K562 (cell line): Measurements from ENCODE around the gene OPRD1. TPM values are rescaled to one million over a fixed set of nuclear protein-coding genes. Genes with fewer than 3 reads are reported as not detected.

Experiments used
- CREBBP ChIP-seq: IDR thresholded peaks from one replicate; pipeline ENCODE4 v1.6.1; 2012; ENCODE audit warnings: low read depth, mild to moderate bottlenecking, control low read depth, inconsistent platforms, low read length
- EP300 ChIP-seq: IDR thresholded peaks from 2 replicates; pipeline ENCODE4 v1.6.1; 2012; ENCODE audit warnings: low read length, improper control_type of control experiment
- ETS1 ChIP-seq: conservative IDR thresholded peaks from 2 replicates; pipeline ENCODE4 v1.6.1; 2011; ENCODE audit warnings: low read depth, mild to moderate bottlenecking, low read length; ENCODE audit not compliant: control insufficient read depth
- FOXJ3 ChIP-seq: sonication (generic); formaldehyde crosslinking; IDR thresholded peaks from 2 replicates; pipeline ENCODE4 v1.4.0; 2020; ENCODE audit warnings: mild to moderate bottlenecking, missing genetic modification reagents
- HNRNPL ChIP-seq: fragments of 200-400 bp; formaldehyde crosslinking; IDR thresholded peaks from 2 replicates; pipeline ENCODE4 v1.6.1; 2017; ENCODE audit warnings: low read depth, mild to moderate bottlenecking, low read length
- JUNB ChIP-seq: fragments of 450-650 bp; formaldehyde crosslinking; conservative IDR thresholded peaks from 2 replicates; pipeline ENCODE4 v1.4.0; 2020; ENCODE audit warnings: mild to moderate bottlenecking
- MEF2D ChIP-seq: conservative IDR thresholded peaks from 2 replicates; pipeline ENCODE4 v1.6.1; 2016; ENCODE audit warnings: low read depth, missing genetic modification characterization, missing compliant biosample characterization
- MTA3 ChIP-seq: fragments of 450-650 bp; formaldehyde crosslinking; IDR thresholded peaks from 2 replicates; pipeline ENCODE4 v1.6.1; 2017; ENCODE audit warnings: mild to moderate bottlenecking, borderline replicate concordance
- RBBP5 ChIP-seq: fragments of 200-600 bp; sonication (generic); IDR thresholded peaks from 2 replicates; pipeline ENCODE4 v1.6.1; 2012; ENCODE audit warnings: borderline replicate concordance, mild to moderate bottlenecking, low read length, control low read depth, inconsistent platforms; ENCODE audit not compliant: insufficient read depth, poor library complexity, severe bottlenecking
- SIN3A ChIP-seq, 2 experiments: fragments of 150-350 bp in 1 of 2; IDR thresholded peaks; 2 replicates each; pipeline ENCODE4 v1.6.1; 2011 to 2016; ENCODE audit warnings: borderline replicate concordance in 2 of 2, low read depth in 2 of 2, low read length in 2 of 2, mild to moderate bottlenecking in 2 of 2, moderate library complexity in 2 of 2; ENCODE audit not compliant: control insufficient read depth in 1 of 2
- TCF15 ChIP-seq: fragments of 250-450 bp; sonication (Bioruptor Pico); IDR thresholded peaks from 2 replicates; pipeline ENCODE4 v1.8.0; 2022; ENCODE audit warnings: moderate library complexity, mild to moderate bottlenecking, inconsistent platforms
- TFAP4 ChIP-seq: sonication (generic); formaldehyde crosslinking; IDR thresholded peaks from 2 replicates; pipeline ENCODE4 v1.8.0; 2022; ENCODE audit warnings: missing genetic modification reagents, mild to moderate bottlenecking, moderate library complexity, borderline replicate concordance
- ZBTB11 ChIP-seq, 3 experiments: fragments of 200-800 bp in 1 of 3; fragments of 250-450 bp in 1 of 3; fragments of 450-650 bp in 1 of 3; sonication (Bioruptor Pico) in 1 of 3; sonication (Bioruptor generic) in 1 of 3; formaldehyde crosslinking in 1 of 3; IDR thresholded peaks; 2 replicates each; pipeline versions ENCODE4 v1.6.1 to v1.8.0; 2016 to 2022; ENCODE audit warnings: mild to moderate bottlenecking in 2 of 3, missing genetic modification characterization in 2 of 3, missing compliant biosample characterization in 1 of 3, moderate library complexity in 1 of 3
- ZBTB12 ChIP-seq: fragments of 250-450 bp; sonication (Bioruptor Pico); IDR thresholded peaks from 2 replicates; pipeline ENCODE4 v1.4.0; 2020
- ZNF316 ChIP-seq: fragments of 450-650 bp; IDR thresholded peaks from 2 replicates; pipeline ENCODE4 v1.6.1; 2016
- ZNF717 ChIP-seq: fragments of 250-450 bp; sonication (Bioruptor Pico); IDR thresholded peaks from 2 replicates; pipeline ENCODE4 v1.5.0; 2021
- ZNF740 ChIP-seq, 3 experiments: fragments of 200-800 bp in 1 of 3; sonication (Bioruptor generic) in 1 of 3; sonication (generic) in 1 of 3; formaldehyde crosslinking in 1 of 3; IDR thresholded peaks; 2 replicates each; pipeline versions ENCODE4 v1.6.1 to v1.8.0; 2016 to 2022; ENCODE audit warnings: mild to moderate bottlenecking in 2 of 3, missing compliant biosample characterization in 2 of 3, missing genetic modification characterization in 2 of 3, missing genetic modification reagents in 1 of 3
- polyA plus RNA-seq, 8 experiments: library from polyadenylated mRNA; depleted of rRNA in 4 of 8; stranded (reverse) in 5 of 8; unstranded in 3 of 8; fragments of >200 nt; fragmentation: Nextera tagmentation in 2 of 8; fragmentation: Illumina TruSeq in 1 of 8; extraction: Ambion mirVana in 2 of 8; extraction: Trizol in 1 of 8; gene quantifications; 2 replicates each; pipeline versions ENCODE4 v1.2.1 to v1.2.3, GENCODE V29; 2011 to 2014; ENCODE audit warnings: inconsistent platforms in 1 of 8, missing spikeins in 1 of 8
- total RNA-seq, 7 experiments: library from RNA; depleted of rRNA in 6 of 7; stranded (reverse); fragments of >200 nt in 6 of 7; fragmentation: Illumina TruSeq in 2 of 7; extraction: Trizol in 2 of 7; gene quantifications; 2 replicates each; pipeline versions ENCODE4 v1.2.1 to v1.2.3, GENCODE V29; 2011 to 2021; ENCODE audit warnings: low replicate concordance in 1 of 7

Gene OPRD1
- total and polyA plus RNA-seq, 9 of the 15 experiments (the other 6 are each of a cell fraction or from before 2014, with no cell fraction given) = under 0.01 to 0.03 (median under 0.01) TPM; not detected in 6

GRCh38 chr1:28882009-28882628 lies 70.1 kb downstream of the OPRD1 start (continued):
- TF ChIP-seq ETS1 (peak; percentile 81), TCF15 (peak; percentile 42; the same call in 1 of the 2 replicates), ZNF717 (CRISPR knock-in tag) (no peak), TFAP4 (CRISPR knock-in tag) (peak; percentile 89), ZNF316 (no peak), JUNB (CRISPR knock-in tag) (no peak), CREBBP (no peak), ZNF740 (CRISPR knock-in tag; IDR thresholded peaks at IDR 0.05) (peak; percentile 87; the same call in 1 of the 2 replicates), ZNF740 (tag; IDR thresholded peaks at IDR 0.05) (no peak), MEF2D (tag) (peak; percentile 77; the same call in 1 of the 2 replicates), RBBP5 (no peak), SIN3A (IDR thresholded peaks at IDR 0.05; ENCODE audit: borderline replicate concordance in 2 of 2, control insufficient read depth in 1 of 2, low read depth in 2 of 2, low read length in 2 of 2) (peak in 1 of 2 experiments; percentile 53; a peak in 1 of 4 replicates), ZBTB12 (CRISPR knock-in tag) (0 out of 2 replicates have a peak, but pooled peaks have one; percentile 5), HNRNPL (no peak), ZBTB11 (CRISPR knock-in tag; IDR thresholded peaks at IDR 0.05) (no peak), MTA3 (peak; percentile 88; the same call in 1 of the 2 replicates), FOXJ3 (CRISPR knock-in tag) (no peak), EP300 (peak; percentile 78)
